HepG2 (cell line): ENCODE measurements around the gene ANKRD1. TPM values are rescaled to one million over a fixed set of nuclear protein-coding genes. Genes with fewer than 3 reads are reported as not detected.
A peak's percentile ranks its signal among the peaks of the same experiment; 100 is the strongest.

ENCODE experiments used
- ATAC-seq: fragments of 200-7000 bp; cut with Tn5 transposase; 3 replicates; pipeline ENCODE4 v1.9.1; 2020; ENCODE audit warnings: mild to moderate bottlenecking, moderate library complexity
- BruUV-seq: library from RNA; stranded (reverse); fragments of 400-500 nt; replicated peaks from 2 replicates; lab custom pipeline; 2021; lab: Mats Ljungman, UMichigan
- CTCF ChIA-PET: fragments of 300-600 bp; formaldehyde crosslinking; extraction: SDS; loops from one replicate; lab custom pipeline; 2021; ENCODE audit warnings: low total read pairs, inconsistent platforms, low intra/inter-chr PET ratio; lab: Yijun Ruan, JAX
- POLR2A ChIA-PET: fragments of 350-600 bp; sonication (Branson Sonifier 250); formaldehyde crosslinking; loops from one replicate; lab custom pipeline; 2020; ENCODE audit warnings: antibody characterized with exemption, inconsistent platforms; lab: Yijun Ruan, JAX
- DNase-seq: peaks from one replicate; pipeline ENCODE4 v3.0.0-alpha.2; 2015; ENCODE audit warnings: low spot score
- FAIRE-seq: peaks from 3 replicates; lab custom pipeline; 2011; peaks lifted over from hg19 to GRCh38; lab: Jason Lieb, UNC
- H2AFZ ChIP-seq: one replicate; pipeline ENCODE4 v1.6.1; 2011; ENCODE audit warnings: low read length, inconsistent platforms
- H3K27ac ChIP-seq: fragments of 300-600 bp; 3 replicates; pipeline ENCODE4 v1.8.0; 2011; ENCODE audit warnings: mixed run types, mild to moderate bottlenecking, mixed read lengths, low read length, inconsistent platforms; ENCODE audit not compliant: insufficient read depth; ENCODE audit errors: extremely low read length
- H3K27me3 ChIP-seq, 2 experiments: fragments of 200-600 bp in 1 of 2; 2 replicates in 1 of 2; 3 replicates in 1 of 2; pipeline versions ENCODE4 v1.6.0 to v1.8.0; 2011; ENCODE audit warnings: low read length in 2 of 2, mild to moderate bottlenecking in 2 of 2, moderate library complexity in 2 of 2, inconsistent platforms in 1 of 2; ENCODE audit not compliant: insufficient read depth in 2 of 2, control insufficient read depth in 1 of 2
- H3K36me3 ChIP-seq, 2 experiments: fragments of 200-600 bp in 1 of 2; replicated peaks in 1 of 2; 2 replicates in 1 of 2; 3 replicates in 1 of 2; pipeline versions ENCODE4 v1.5.1 to v1.8.0; 2011; ENCODE audit warnings: low read length in 2 of 2, inconsistent platforms in 1 of 2; ENCODE audit not compliant: insufficient read depth in 2 of 2, control insufficient read depth in 1 of 2
- H3K4me1 ChIP-seq: 2 replicates; pipeline ENCODE4 v1.5.1; 2012; ENCODE audit warnings: low read length, inconsistent platforms; ENCODE audit not compliant: insufficient read depth
- H3K4me2 ChIP-seq: 2 replicates; pipeline ENCODE4 v1.6.0; 2011; ENCODE audit warnings: low read depth, low read length, inconsistent platforms
- H3K4me3 ChIP-seq, 3 experiments: fragments of 200-600 bp in 1 of 3; sonication (generic), shearing (Covaris generic) in 1 of 3; replicated peaks in 1 of 3; 2 replicates each; pipeline ENCODE4 v1.5.1; 2011 to 2016; ENCODE audit warnings: low read length in 3 of 3, inconsistent platforms in 2 of 3, low read depth in 2 of 3, mild to moderate bottlenecking in 2 of 3, control low read depth in 1 of 3, mixed read lengths in 1 of 3; ENCODE audit not compliant: insufficient read depth in 1 of 3
- H3K79me2 ChIP-seq: one replicate; pipeline ENCODE4 v1.6.1; 2011; ENCODE audit warnings: low read length, inconsistent platforms; ENCODE audit not compliant: insufficient read depth
- H3K9ac ChIP-seq: 2 replicates; pipeline ENCODE4 v1.6.0; 2011; ENCODE audit warnings: mild to moderate bottlenecking, low read depth, low read length, inconsistent platforms; ENCODE audit not compliant: insufficient read depth
- H3K9me3 ChIP-seq: 2 replicates; pipeline ENCODE4 v1.5.1; 2012; ENCODE audit warnings: mild to moderate bottlenecking, low read length
- H4K20me1 ChIP-seq: 2 replicates; pipeline ENCODE4 v1.6.0; 2011; ENCODE audit warnings: inconsistent platforms, mild to moderate bottlenecking, low read length, moderate library complexity; ENCODE audit not compliant: insufficient read depth
- EEA1 ChIP-seq: sonication (generic); formaldehyde crosslinking; IDR thresholded peaks from 2 replicates; pipeline ENCODE4 v1.5.1; 2020; ENCODE audit warnings: mild to moderate bottlenecking, missing genetic modification reagents, borderline replicate concordance
- GABPB1 ChIP-seq: IDR thresholded peaks from 2 replicates; pipeline ENCODE4 v1.6.1; 2016; ENCODE audit warnings: mild to moderate bottlenecking, missing genetic modification reagents, moderate library complexity, missing compliant biosample characterization
- HMGA1 ChIP-seq: sonication (generic); formaldehyde crosslinking; conservative IDR thresholded peaks from 2 replicates; pipeline ENCODE4 v1.4.0; 2020; ENCODE audit warnings: missing genetic modification reagents
- MYNN ChIP-seq: sonication (generic); formaldehyde crosslinking; IDR thresholded peaks from 2 replicates; pipeline ENCODE4 v1.4.0; 2020; ENCODE audit warnings: mild to moderate bottlenecking, low read depth, missing genetic modification reagents
- REL ChIP-seq: sonication (generic); formaldehyde crosslinking; conservative IDR thresholded peaks from 2 replicates; pipeline ENCODE4 v1.8.0; 2022; ENCODE audit warnings: mild to moderate bottlenecking, missing genetic modification reagents, moderate library complexity
- ZBTB1 ChIP-seq: sonication (generic); formaldehyde crosslinking; IDR thresholded peaks from 2 replicates; pipeline ENCODE4 v1.4.0; 2020; ENCODE audit warnings: missing genetic modification reagents, borderline replicate concordance
- ZFP90 ChIP-seq: sonication (generic); formaldehyde crosslinking; IDR thresholded peaks from 2 replicates; pipeline ENCODE4 v1.8.0; 2022; ENCODE audit warnings: missing genetic modification reagents, mild to moderate bottlenecking, inconsistent platforms, borderline replicate concordance
- ZNF605 ChIP-seq: sonication (generic); formaldehyde crosslinking; IDR thresholded peaks from 2 replicates; pipeline ENCODE4 v1.8.0; 2022; ENCODE audit warnings: mild to moderate bottlenecking, missing genetic modification reagents
- ZSCAN29 ChIP-seq: sonication (generic); formaldehyde crosslinking; conservative IDR thresholded peaks from 2 replicates; pipeline ENCODE4 v1.4.0; 2020; ENCODE audit warnings: mild to moderate bottlenecking, missing genetic modification reagents
- WGBS: methylation state at CpG from one replicate; pipeline ENCODE4 v1.1.6; 2017; ENCODE audit warnings: low lambda C conversion rate; 5-methylcytosine and 5-hydroxymethylcytosine counted together
- in situ Hi-C: cut with HindIII; loops from 2 replicates; pipeline ENCODE4 v1.10.0; 2017; ENCODE audit warnings: low pct_unique_long_range_greater_than_20kb; ENCODE audit not compliant: extremely low pct_ligation_motif_present
- intact Hi-C: fragments of 100-400 bp; cut with micrococcal nuclease; formaldehyde crosslinking; loops from one replicate; pipeline ENCODE4 v1.10.0; 2022; ENCODE audit not compliant: unreplicated experiment
- polyA plus RNA-seq, 8 experiments: library from polyadenylated mRNA; depleted of rRNA in 3 of 8; stranded (reverse) in 7 of 8; unstranded in 1 of 8; fragments of >200 nt; fragmentation: Illumina TruSeq in 4 of 8; extraction: Trizol in 4 of 8; gene quantifications; 2 replicates each; pipeline versions ENCODE4 v1.2.1 to v1.2.3, GENCODE V29; 2011 to 2016; ENCODE audit warnings: low read depth in 4 of 8, missing spikeins in 1 of 8, mixed read lengths in 1 of 8; ENCODE audit not compliant: insufficient read depth in 1 of 8
- total RNA-seq, 5 experiments: library from RNA; depleted of rRNA; stranded (reverse); fragments of >200 nt; fragmentation: Illumina TruSeq; extraction: Trizol; gene quantifications; 2 replicates each; pipeline ENCODE4 v1.2.3, GENCODE V29; 2016; ENCODE audit warnings: low read depth in 1 of 5

ANKRD1 gene
- total and polyA plus RNA-seq, 2 of the 13 experiments (the other 11 are each of a cell fraction or from before 2014, with no cell fraction given) = 19.4 to 41.8 TPM

GRCh38 chr10:90872648-90873020 lies 48.3 kb downstream of the ANKRD1 start:
- in situ Hi-C loops (no loop called here), intact Hi-C loops (no loop called here)
- Histone ChIP-seq H3K36me3 (peaks cover 0 to 23% of the 10 kb centered on the region in 2 experiments; a peak in 3 of 5 replicates), H3K9me3 (peaks cover 13% of the 10 kb centered on the region), H2AFZ (no peak overlapping the region), H3K27me3 (no peaks in the 10 kb centered on the region; a peak in 1 of 5 replicates), H3K4me3 (peak overlapping the region; percentile 86 to 93 (median 86)), H3K9ac (peak overlapping the region; percentile 83), H3K4me2 (peak overlapping the region; percentile 85), H3K27ac (no peak overlapping the region), H4K20me1 (no peaks in the 10 kb centered on the region), H3K4me1 (peaks cover 28% of the 10 kb centered on the region), H3K79me2 (peaks cover 25% of the 10 kb centered on the region)
- FAIRE-seq (peak; percentile 47), DNase-seq (no peak), ATAC-seq (no peak)
- POLR2A ChIA-PET = no interaction called here
- TSS peak; percentile 61 for BruUV-seq
- CTCF ChIA-PET = no interaction called here
- TF ChIP-seq MYNN (CRISPR knock-in tag) = no peak
- TF ChIP-seq ZBTB1 (CRISPR knock-in tag) = no peak
- no peak for TF ChIP-seq ZFP90 (CRISPR knock-in tag)
- no peak for TF ChIP-seq ZNF605 (CRISPR knock-in tag)
- no peak for TF ChIP-seq ZSCAN29
- TF ChIP-seq GABPB1 (CRISPR knock-in tag) = no peak
- TF ChIP-seq EEA1 (CRISPR knock-in tag) = no peak
- no peak for TF ChIP-seq REL
- no peak for TF ChIP-seq HMGA1 (CRISPR knock-in tag)
- 2% methylated on average over 8 of the region's 8 CpGs for WGBS
